ENCODE results near the gene NDUFV2. TPM values are rescaled to one million over a fixed set of nuclear protein-coding genes. Genes with fewer than 3 reads are reported as not detected.

NDUFV2 gene
- total and polyA plus RNA-seq, 2 of the 13 experiments (the other 11 are each of a cell fraction or from before 2014, with no cell fraction given): 216 to 299 TPM

GRCh38 chr18:9137168-9138066 lies 34.9 kb downstream of the NDUFV2 start (continued):
- TF ChIP-seq ZNF646 (CRISPR knock-in tag; IDR thresholded peaks at IDR 0.05): no peak
- peak; percentile 41; the same call in 1 of the 2 replicates for TF ChIP-seq ZNF609 (CRISPR knock-in tag; IDR thresholded peaks at IDR 0.05; ENCODE audit: borderline replicate concordance)
- TF ChIP-seq NFATC3 (CRISPR knock-in tag; IDR thresholded peaks at IDR 0.05): no peak
- TF ChIP-seq STAG1 (CRISPR knock-in tag; IDR thresholded peaks at IDR 0.05): no peak
- TF ChIP-seq EP300 (IDR thresholded peaks at IDR 0.05; ENCODE audit: low read depth in 2 of 2, low read length in 2 of 2): no peak
- 0 out of 2 replicates have a peak, but pooled peaks have one; percentile 33 for TF ChIP-seq EP300 (CRISPR knock-in tag; IDR thresholded peaks at IDR 0.05; ENCODE audit: borderline replicate concordance)
- peak; percentile 53; the same call in 1 of the 2 replicates for TF ChIP-seq KMT2B (CRISPR knock-in tag; IDR thresholded peaks at IDR 0.05)
- no peak for TF ChIP-seq SP1 (IDR thresholded peaks at IDR 0.05)
- no peak for TF ChIP-seq SP1 (CRISPR knock-in tag; IDR thresholded peaks at IDR 0.05)
- TF ChIP-seq ARID5B (CRISPR knock-in tag; IDR thresholded peaks at IDR 0.05): no peak
- TF ChIP-seq KLF16 (CRISPR knock-in tag; IDR thresholded peaks at IDR 0.05): no peak
- no peak for TF ChIP-seq PCBP1 (IDR thresholded peaks at IDR 0.05; ENCODE audit: borderline replicate concordance, low read depth, low read length)
